GM19351 (cell line): Measurements from ENCODE around the gene CCDC182.

ENCODE experiments used
- ATAC-seq: cut with Tn5 transposase; IDR thresholded peaks from one replicate; pipeline ENCODE4 v1.9.1; 2021; ENCODE audit warnings: mild to moderate bottlenecking, moderate library complexity; ENCODE audit not compliant: unreplicated experiment

CCDC182 gene

DNA sequence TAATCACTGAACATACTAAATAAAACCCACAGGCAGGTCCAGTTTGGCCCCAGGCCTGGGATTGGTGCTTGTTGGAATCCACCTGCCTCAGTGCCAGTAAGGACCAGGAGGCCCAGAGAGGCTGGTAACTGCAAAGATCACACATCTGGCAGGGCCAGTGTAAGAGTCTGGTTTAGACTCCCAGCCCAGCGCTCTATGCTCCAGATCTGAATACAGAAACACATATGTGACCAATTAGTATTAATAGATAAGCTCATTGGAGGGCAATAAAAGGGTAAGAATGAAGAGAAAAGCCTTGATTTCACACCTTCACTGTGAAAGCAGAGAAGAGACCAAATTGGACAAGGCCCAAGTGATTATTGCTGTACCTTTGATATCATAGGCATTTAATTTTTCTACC is 13.6 kb upstream of the CCDC182 start:
- no peak for ATAC-seq

DNA sequence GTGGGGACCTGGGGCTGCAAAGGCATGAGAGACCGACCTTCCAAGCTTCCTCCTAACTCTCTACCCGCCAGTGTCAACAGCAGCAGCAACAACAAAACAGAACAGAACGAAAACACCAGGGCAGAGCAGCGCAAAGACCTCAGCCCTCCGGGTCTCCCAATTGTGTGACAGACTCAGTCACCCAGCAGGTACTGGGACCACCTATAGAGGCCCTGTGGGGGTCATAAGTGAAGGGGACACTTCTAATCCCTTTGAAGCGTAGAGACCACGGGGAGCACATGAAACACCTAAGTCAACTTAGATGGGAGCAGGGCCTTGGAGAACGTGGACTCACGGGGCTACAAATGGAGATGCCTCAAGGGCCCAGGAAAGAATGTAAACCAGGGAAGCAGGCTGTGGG is 12.6 kb upstream of the CCDC182 start:
- no peak for ATAC-seq

- no peak for ATAC-seq
Measured at GRCh38 chr17:57756951-57757350, 11.9 kb upstream of the CCDC182 start.

GRCh38 chr17:57755480-57756070 is 10.5 kb upstream of the CCDC182 start:
- ATAC-seq, result no peak

GRCh38 chr17:57752031-57752905 is 7.2 kb upstream of the CCDC182 start:
- ATAC-seq, result no peak

GRCh38 chr17:57751348-57751971 is 6.4 kb upstream of the CCDC182 start:
- no peak for ATAC-seq

- ATAC-seq, result no peak
Measured at GRCh38 chr17:57750895-57751294, 5.8 kb upstream of the CCDC182 start.

DNA sequence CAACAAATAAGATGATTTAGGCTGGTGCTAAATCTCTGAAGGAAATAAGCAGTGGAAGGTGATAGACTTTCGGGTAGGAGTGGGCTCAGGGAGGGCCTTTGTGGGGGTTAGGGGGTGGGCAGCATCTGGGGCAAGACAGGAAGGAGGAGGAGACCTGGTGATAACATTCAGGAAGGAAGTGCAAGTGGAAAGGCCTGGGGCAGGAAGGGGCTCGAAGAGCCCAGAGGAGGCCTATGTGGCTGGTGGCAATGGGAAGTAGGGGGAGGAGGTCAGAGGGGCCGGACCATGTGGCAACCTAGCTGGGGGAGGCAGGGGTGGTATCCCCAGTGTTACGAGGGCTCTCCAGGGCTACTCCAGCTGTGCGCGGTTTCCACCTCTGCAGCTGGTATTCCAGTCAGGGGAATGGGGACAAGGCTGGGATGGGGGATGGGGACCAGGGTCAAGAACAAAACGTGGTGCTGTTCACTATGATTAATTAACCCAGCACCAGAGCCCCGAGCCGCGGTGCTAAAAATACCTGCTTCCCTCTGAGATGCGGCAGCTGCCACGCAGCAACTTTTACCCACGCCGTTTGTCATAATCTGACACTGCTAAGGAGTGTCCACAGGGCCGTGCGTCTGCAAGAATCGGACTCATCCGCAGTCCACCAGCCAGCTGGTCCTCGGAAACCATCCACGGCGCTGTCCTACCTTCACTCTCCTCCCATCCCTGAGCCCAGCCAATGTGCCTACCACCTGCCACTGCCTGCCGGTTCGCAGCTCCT is 5.2 kb upstream of the CCDC182 start:
- no peak for ATAC-seq

DNA sequence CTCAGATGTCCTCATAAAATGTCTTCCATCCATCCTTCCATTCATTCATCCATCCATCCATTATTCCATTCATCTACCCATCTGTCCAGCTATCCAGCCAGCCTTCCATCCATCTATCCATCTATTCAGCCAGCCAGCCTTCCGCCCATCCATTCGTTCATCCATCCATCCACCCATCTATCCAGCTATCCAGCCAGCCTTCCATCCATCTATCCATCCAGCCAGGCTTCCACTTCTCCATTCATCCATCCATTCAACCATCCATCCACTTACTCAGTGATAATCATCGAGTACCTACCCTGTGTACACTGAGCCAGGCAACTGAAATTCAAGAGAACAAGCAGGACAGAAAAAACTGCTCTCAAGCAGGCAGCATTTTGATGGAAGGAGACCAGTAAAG is 4.6 kb upstream of the CCDC182 start:
- ATAC-seq, result no peak

- no peak for ATAC-seq
Measured at GRCh38 chr17:57747221-57748017, 2.3 kb upstream of the CCDC182 start.

DNA sequence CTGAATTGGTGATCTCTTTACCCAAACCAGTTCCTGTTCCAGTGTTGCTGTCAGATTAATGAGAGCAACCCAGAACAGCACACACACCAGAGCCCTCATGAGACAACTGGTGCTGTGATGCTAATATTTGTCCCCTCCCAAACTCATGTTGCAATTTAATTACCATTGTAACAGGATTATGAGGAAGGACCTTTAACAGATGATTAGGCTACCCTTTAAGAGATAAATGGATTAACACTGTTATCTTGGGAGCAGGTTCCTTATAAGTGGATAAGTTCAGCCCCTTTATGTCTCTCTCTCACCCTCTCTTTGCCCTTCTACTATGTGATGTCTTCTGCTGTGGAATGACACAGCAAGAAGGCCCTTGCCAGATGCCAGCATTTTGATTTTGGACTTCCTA is 1.1 kb upstream of the CCDC182 start:
- no peak for ATAC-seq

GRCh38 chr17:57744195-57745170 is 616 bp downstream of the CCDC182 start:
- no peak for ATAC-seq

DNA sequence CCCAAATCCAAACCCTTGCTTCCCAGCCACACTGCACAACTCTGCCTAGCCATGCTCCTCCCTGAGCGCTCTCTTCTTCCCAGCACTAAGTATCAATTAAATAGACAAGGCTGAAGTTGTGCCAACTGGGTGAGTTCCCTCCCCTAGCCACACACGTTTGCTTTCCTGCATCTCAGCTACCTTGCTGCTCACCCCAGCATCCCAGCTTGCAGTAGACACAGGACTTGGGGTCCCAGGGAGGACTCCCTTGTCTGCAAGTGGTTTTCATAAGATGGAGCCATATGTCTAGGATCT is 4.9 kb downstream of the CCDC182 start:
- no peak for ATAC-seq

- no peak for ATAC-seq
Measured at GRCh38 chr17:57739402-57740234, 5.5 kb downstream of the CCDC182 start.

DNA sequence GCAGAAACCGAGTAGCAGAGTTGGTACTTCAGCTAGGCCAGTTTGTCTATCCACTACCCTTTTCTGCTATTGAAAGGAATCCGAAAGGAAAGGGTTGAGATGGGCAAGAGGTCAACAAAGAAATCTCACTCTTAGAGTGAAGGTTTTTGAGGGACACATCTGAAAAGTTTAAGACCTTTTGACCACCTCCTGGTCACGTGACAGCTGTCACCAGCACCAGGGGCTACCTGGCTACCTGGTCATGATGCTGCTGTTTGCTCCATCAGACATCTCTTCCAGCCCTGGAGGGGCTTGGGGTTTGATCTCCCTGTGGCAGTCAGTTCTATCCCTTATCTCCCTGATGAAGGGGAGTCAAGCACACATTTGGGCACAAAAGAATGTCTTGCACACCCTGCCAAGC is 7.6 kb downstream of the CCDC182 start:
- no peak for ATAC-seq

GRCh38 chr17:57735707-57736106 is 9.4 kb downstream of the CCDC182 start:
- no peak for ATAC-seq

DNA sequence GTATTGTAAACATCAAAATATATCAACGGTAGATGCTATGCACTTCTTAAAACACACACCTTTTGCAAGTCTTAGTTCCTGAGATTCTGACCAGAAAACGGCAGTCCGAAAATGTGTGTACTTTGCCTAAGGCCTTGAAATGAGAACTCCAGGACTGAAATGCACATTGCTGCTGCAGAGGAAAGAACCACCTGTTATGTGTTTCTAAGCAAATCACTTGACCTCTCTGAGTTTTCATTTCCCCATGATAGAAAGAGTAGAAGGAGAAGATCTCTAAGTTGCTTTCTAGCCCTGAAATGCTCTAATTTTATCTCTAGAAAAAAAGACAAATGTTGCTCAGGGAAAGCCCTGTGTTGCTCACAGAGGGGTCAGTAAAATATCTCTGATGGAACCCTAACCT is 9.9 kb downstream of the CCDC182 start:
- ATAC-seq, result no peak

- no peak for ATAC-seq
Measured at GRCh38 chr17:57733085-57733484, 12.0 kb downstream of the CCDC182 start.

- ATAC-seq, result no peak
Measured at GRCh38 chr17:57732062-57732461, 13.0 kb downstream of the CCDC182 start.
